Common myeloid progenitor, CD34-positive (primary cell): ENCODE measurements around the gene SLX9.
"Not testable (repeated sequence)": the region's sequence is repeated elsewhere in the genome, so short reads cannot be mapped to it uniquely, and the experiment has no call there.

Experiments used
- CTCF ChIA-PET: fragments of 350-600 bp; sonication (Branson Sonifier 250); formaldehyde crosslinking; loops from one replicate; lab custom pipeline; 2021; ENCODE audit warnings: antibody characterized with exemption; lab: Charles Lee
- POLR2A ChIA-PET: fragments of 350-600 bp; sonication (Branson Sonifier 250); formaldehyde crosslinking; loops from one replicate; lab custom pipeline; 2021; ENCODE audit warnings: antibody characterized with exemption; lab: Charles Lee
- DNase-seq, 3 donors: peaks; one replicate each; pipeline versions ENCODE4 v3.0.0 to v3.0.0-alpha.2; 2013
- H3K27ac ChIP-seq, 2 experiments: 1 replicate in 1 of 2; 2 replicates in 1 of 2; pipeline ENCODE4 v1.7.0; 2013; ENCODE audit warnings: inconsistent platforms in 2 of 2, low read length in 2 of 2, mild to moderate bottlenecking in 2 of 2, low read depth in 1 of 2, moderate library complexity in 1 of 2; ENCODE audit not compliant: severe bottlenecking in 2 of 2, insufficient read depth in 1 of 2, poor library complexity in 1 of 2
- H3K27me3 ChIP-seq, 5 experiments: replicated peaks in 2 of 5; 1 replicate in 3 of 5; 2 replicates in 2 of 5; pipeline versions ENCODE4 v1.6.1 to v1.7.0; 2013; ENCODE audit warnings: low read length in 4 of 5, mild to moderate bottlenecking in 2 of 5, moderate library complexity in 2 of 5, inconsistent platforms in 1 of 5; ENCODE audit not compliant: insufficient read depth in 5 of 5, control insufficient read depth in 4 of 5
- H3K36me3 ChIP-seq, 4 experiments: 1 replicate in 2 of 4; 2 replicates in 2 of 4; pipeline versions ENCODE4 v1.6.1 to v1.7.0; 2013; ENCODE audit warnings: low read length in 3 of 4, control low read depth in 1 of 4, mild to moderate bottlenecking in 1 of 4; ENCODE audit not compliant: control insufficient read depth in 4 of 4, insufficient read depth in 4 of 4
- H3K4me1 ChIP-seq, 4 experiments: 1 replicate in 3 of 4; 2 replicates in 1 of 4; pipeline versions ENCODE4 v1.6.1 to v1.7.1; 2013; ENCODE audit warnings: low read length in 3 of 4, mild to moderate bottlenecking in 3 of 4, control low read depth in 1 of 4, inconsistent platforms in 1 of 4, moderate library complexity in 1 of 4; ENCODE audit not compliant: control insufficient read depth in 4 of 4, insufficient read depth in 4 of 4; ENCODE audit errors: control extremely low read depth in 1 of 4
- H3K4me3 ChIP-seq, 7 experiments: 1 replicate in 4 of 7; 2 replicates in 3 of 7; pipeline versions ENCODE4 v1.5.1 to v1.7.0; 2013; ENCODE audit warnings: mild to moderate bottlenecking in 7 of 7, low read length in 6 of 7, moderate library complexity in 6 of 7, inconsistent platforms in 2 of 7, low read depth in 2 of 7, control low read depth in 1 of 7; ENCODE audit not compliant: insufficient read depth in 4 of 7, control insufficient read depth in 1 of 7; ENCODE audit errors: extremely low read depth in 1 of 7
- H3K9me3 ChIP-seq, 5 experiments: 1 replicate in 4 of 5; 2 replicates in 1 of 5; pipeline versions ENCODE4 v1.6.1 to v1.7.1; 2013; ENCODE audit warnings: low read length in 4 of 5, mild to moderate bottlenecking in 2 of 5, inconsistent platforms in 1 of 5, low read depth in 1 of 5, moderate library complexity in 1 of 5; ENCODE audit not compliant: control insufficient read depth in 4 of 5, insufficient read depth in 2 of 5; ENCODE audit errors: control extremely low read depth in 1 of 5
- WGBS: methylation state at CpG from one replicate; pipeline ENCODE4 v1.1.5; 2013; ENCODE audit not compliant: insufficient coverage; 5-methylcytosine and 5-hydroxymethylcytosine counted together

The SLX9 gene

GRCh38 chr21:44972301-44972814, 32.5 kb downstream of the SLX9 start:
- Histone ChIP-seq H3K36me3 (peaks cover 0 to 47% (median 32%) of the 10 kb centered on the region in 4 experiments), H3K9me3 (no peaks in the 10 kb centered on the region), H3K4me3 (no peak overlapping the region), H3K27me3 (no peaks in the 10 kb centered on the region), H3K4me1 (peaks cover 0 to 46% (median 30%) of the 10 kb centered on the region in 4 experiments), H3K27ac (no peak overlapping the region)
- 98% methylated on average over 19 of the region's 19 CpGs for WGBS
- CTCF ChIA-PET = interaction anchor here (2.2 kb wide), 1 partner anchor 165 kb away, joined by 8 read pairs; no protein-coding TSS in a partner anchor
- POLR2A ChIA-PET = no interaction called here
- DNase-seq = no peak

- Histone ChIP-seq H3K27ac (no peak overlapping the region), H3K9me3 (no peaks in the 10 kb centered on the region), H3K4me1 (peaks cover 0 to 41% (median 25%) of the 10 kb centered on the region in 4 experiments), H3K4me3 (no peak overlapping the region), H3K27me3 (no peaks in the 10 kb centered on the region), H3K36me3 (peaks cover 0 to 46% (median 30%) of the 10 kb centered on the region in 4 experiments)
- POLR2A ChIA-PET = no interaction called here
- CTCF ChIA-PET = interaction anchor here (2.2 kb wide), 1 partner anchor 164 kb away, joined by 8 read pairs; no protein-coding TSS in a partner anchor
- 93% methylated on average over 16 of the region's 16 CpGs for WGBS
- DNase-seq = no peak
Observed at GRCh38 chr21:44972821-44973220, 33.0 kb downstream of the SLX9 start.

GRCh38 chr21:44973598-44973997, 33.8 kb downstream of the SLX9 start:
- Histone ChIP-seq H3K27ac (no peak overlapping the region), H3K36me3 (peaks cover 0 to 42% (median 28%) of the 10 kb centered on the region in 4 experiments), H3K27me3 (no peaks in the 10 kb centered on the region), H3K4me3 (no peak overlapping the region), H3K9me3 (no peaks in the 10 kb centered on the region), H3K4me1 (peaks cover 0 to 34% (median 18%) of the 10 kb centered on the region in 4 experiments)
- no peak for DNase-seq
- WGBS = 100% methylated on average over 6 of the region's 14 CpGs
- ChIA-PET POLR2A (no interaction called here), CTCF (interaction anchor here (1.5 to 2.2 kb wide), 2 partner anchors 156 to 164 kb away, joined by 3 to 8 read pairs; no protein-coding TSS in a partner anchor)

- 98% methylated on average over 17 of the region's 17 CpGs for WGBS
- no peak for DNase-seq
- Histone ChIP-seq H3K36me3 (peaks cover 0 to 45% (median 25%) of the 10 kb centered on the region in 4 experiments), H3K4me1 (peaks cover 0 to 23% (median 10%) of the 10 kb centered on the region in 4 experiments), H3K4me3 (no peak overlapping the region), H3K9me3 (no peaks in the 10 kb centered on the region), H3K27me3 (no peaks in the 10 kb centered on the region), H3K27ac (no peak overlapping the region)
- ChIA-PET POLR2A (no interaction called here), CTCF (interaction anchor here (1.5 kb wide), 1 partner anchor 155 kb away, joined by 3 read pairs; no protein-coding TSS in a partner anchor)
Observed at GRCh38 chr21:44974676-44975075, 34.8 kb downstream of the SLX9 start.

- POLR2A ChIA-PET = no interaction called here
- Histone ChIP-seq H3K4me3 (no peak overlapping the region), H3K4me1 (peaks cover 0 to 13% (median 4%) of the 10 kb centered on the region in 4 experiments), H3K36me3 (peaks cover 0 to 45% (median 23%) of the 10 kb centered on the region in 4 experiments), H3K27ac (no peak overlapping the region), H3K9me3 (no peaks in the 10 kb centered on the region), H3K27me3 (no peaks in the 10 kb centered on the region)
- CTCF ChIA-PET = no interaction called here
- no peak for DNase-seq
- WGBS = 98% methylated on average over 38 of the region's 42 CpGs
Observed at GRCh38 chr21:44975720-44976555, 36.1 kb downstream of the SLX9 start.

- not testable (repeated sequence) for H3K27me3 ChIP-seq, H3K9me3 ChIP-seq, DNase-seq, H3K4me3 ChIP-seq, H3K27ac ChIP-seq
- Histone ChIP-seq H3K4me1 (peaks cover 0 to 11% (median 4%) of the 10 kb centered on the region in 4 experiments), H3K36me3 (peaks cover 0 to 42% (median 22%) of the 10 kb centered on the region in 4 experiments)
- POLR2A ChIA-PET = interaction anchor here (0.6 kb wide), 1 partner anchor 98 kb away, joined by 3 read pairs; the partner anchor contains the start of gene ADARB1
- CTCF ChIA-PET = interaction anchor here (0.6 kb wide), 2 partner anchors 27 to 153 kb away, joined by 3 read pairs; no protein-coding TSS in a partner anchor
- 94% methylated on average over 18 of the region's 25 CpGs for WGBS
Observed at GRCh38 chr21:44976556-44977393, 36.9 kb downstream of the SLX9 start.
